DND-41 (cell line): Measurements from ENCODE around the gene ELMOD3.

Experiments used
- ATAC-seq: fragments of 200-7000 bp; cut with Tn5 transposase; 3 replicates; pipeline ENCODE4 v1.9.1; 2021; ENCODE audit warnings: low read depth; ENCODE audit not compliant: insufficient read depth
- DNase-seq: peaks from one replicate; pipeline ENCODE4 v3.0.0-alpha.2; 2020
- H2AFZ ChIP-seq: 2 replicates; pipeline ENCODE4 v1.6.0; 2012; ENCODE audit warnings: low read depth, low read length
- H3K27ac ChIP-seq: 2 replicates; pipeline ENCODE4 v1.5.1; 2012; ENCODE audit warnings: low read length, inconsistent platforms
- H3K27me3 ChIP-seq: fragments of 200-600 bp; sonication (generic); 2 replicates; pipeline ENCODE4 v1.6.0; 2012; ENCODE audit warnings: low read length, mild to moderate bottlenecking, inconsistent platforms; ENCODE audit not compliant: insufficient read depth, poor library complexity
- H3K36me3 ChIP-seq: 2 replicates; pipeline ENCODE4 v1.5.1; 2012; ENCODE audit warnings: low read length, inconsistent platforms; ENCODE audit not compliant: insufficient read depth
- H3K4me1 ChIP-seq: 2 replicates; pipeline ENCODE4 v1.5.1; 2012; ENCODE audit warnings: mild to moderate bottlenecking, low read length; ENCODE audit not compliant: insufficient read depth
- H3K4me2 ChIP-seq: 2 replicates; pipeline ENCODE4 v1.6.0; 2012; ENCODE audit warnings: mild to moderate bottlenecking, moderate library complexity, low read length, inconsistent platforms; ENCODE audit not compliant: insufficient read depth
- H3K4me3 ChIP-seq, 2 experiments: fragments of 200-600 bp in 1 of 2; shearing (Covaris generic) in 1 of 2; 2 replicates each; pipeline ENCODE4 v1.5.1; 2012 to 2016; ENCODE audit warnings: inconsistent platforms in 2 of 2, low read length in 2 of 2, mild to moderate bottlenecking in 2 of 2, low read depth in 1 of 2, moderate library complexity in 1 of 2
- H3K79me2 ChIP-seq: 2 replicates; pipeline ENCODE4 v1.6.0; 2012; ENCODE audit warnings: low read length, inconsistent platforms; ENCODE audit not compliant: insufficient read depth
- H3K9ac ChIP-seq: 2 replicates; pipeline ENCODE4 v1.6.0; 2012; ENCODE audit warnings: low read depth, mild to moderate bottlenecking, inconsistent platforms, low read length, moderate library complexity
- H3K9me3 ChIP-seq: 2 replicates; pipeline ENCODE4 v1.5.1; 2012; ENCODE audit warnings: low read length, moderate library complexity, mild to moderate bottlenecking, inconsistent platforms; ENCODE audit not compliant: insufficient read depth, severe bottlenecking
- H4K20me1 ChIP-seq: 2 replicates; pipeline ENCODE4 v1.6.0; 2012; ENCODE audit warnings: low read length; ENCODE audit not compliant: insufficient read depth
- EZH2 ChIP-seq: IDR thresholded peaks from 3 replicates; pipeline ENCODE4 v1.6.1; 2012; ENCODE audit warnings: borderline replicate concordance, low read depth, mild to moderate bottlenecking, moderate library complexity, low read length, inconsistent platforms; ENCODE audit not compliant: severe bottlenecking
- TF ChIP-seq, protein P1 (sequence below): IDR thresholded peaks from 2 replicates; pipeline ENCODE4 v1.5.1; 2012; ENCODE audit warnings: borderline replicate concordance, low read length, moderate library complexity, mild to moderate bottlenecking; ENCODE audit not compliant: poor library complexity, severe bottlenecking; ENCODE audit errors: extremely low read depth

The ELMOD3 gene

DNA sequence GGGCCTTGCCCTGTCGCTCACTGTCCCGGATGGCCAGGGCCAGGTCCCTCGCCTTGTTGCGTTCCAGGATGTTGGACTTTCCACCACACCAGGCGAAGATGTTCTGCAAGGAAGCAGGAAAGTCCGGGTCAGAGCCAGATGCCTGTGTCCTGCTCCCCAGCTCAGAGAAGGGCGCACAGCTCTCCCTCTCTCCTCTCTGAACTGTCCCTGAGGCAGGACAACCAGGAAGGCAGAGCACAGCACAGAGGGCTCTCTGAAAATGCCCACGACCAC, 44.5 kb downstream of the ELMOD3 start:
- Histone ChIP-seq H2AFZ (no peak overlapping the region), H3K27me3 (no peaks in the 10 kb centered on the region), H3K36me3 (peaks cover 79% of the 10 kb centered on the region), H3K4me1 (peaks cover 4% of the 10 kb centered on the region), H3K27ac (peak overlapping the region; percentile 30; the same call in 1 of the 2 replicates), H3K9ac (no peak overlapping the region), H3K9me3 (peaks cover 2% of the 10 kb centered on the region), H4K20me1 (no peaks in the 10 kb centered on the region), H3K79me2 (peaks cover 32% of the 10 kb centered on the region), H3K4me2 (no peak overlapping the region), H3K4me3 (no peak overlapping the region)
- TF ChIP-seq, protein P1, sequence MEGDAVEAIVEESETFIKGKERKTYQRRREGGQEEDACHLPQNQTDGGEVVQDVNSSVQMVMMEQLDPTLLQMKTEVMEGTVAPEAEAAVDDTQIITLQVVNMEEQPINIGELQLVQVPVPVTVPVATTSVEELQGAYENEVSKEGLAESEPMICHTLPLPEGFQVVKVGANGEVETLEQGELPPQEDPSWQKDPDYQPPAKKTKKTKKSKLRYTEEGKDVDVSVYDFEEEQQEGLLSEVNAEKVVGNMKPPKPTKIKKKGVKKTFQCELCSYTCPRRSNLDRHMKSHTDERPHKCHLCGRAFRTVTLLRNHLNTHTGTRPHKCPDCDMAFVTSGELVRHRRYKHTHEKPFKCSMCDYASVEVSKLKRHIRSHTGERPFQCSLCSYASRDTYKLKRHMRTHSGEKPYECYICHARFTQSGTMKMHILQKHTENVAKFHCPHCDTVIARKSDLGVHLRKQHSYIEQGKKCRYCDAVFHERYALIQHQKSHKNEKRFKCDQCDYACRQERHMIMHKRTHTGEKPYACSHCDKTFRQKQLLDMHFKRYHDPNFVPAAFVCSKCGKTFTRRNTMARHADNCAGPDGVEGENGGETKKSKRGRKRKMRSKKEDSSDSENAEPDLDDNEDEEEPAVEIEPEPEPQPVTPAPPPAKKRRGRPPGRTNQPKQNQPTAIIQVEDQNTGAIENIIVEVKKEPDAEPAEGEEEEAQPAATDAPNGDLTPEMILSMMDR, result no peak
- no peak for TF ChIP-seq EZH2
- no peak for ATAC-seq
- no peak for DNase-seq

DNA sequence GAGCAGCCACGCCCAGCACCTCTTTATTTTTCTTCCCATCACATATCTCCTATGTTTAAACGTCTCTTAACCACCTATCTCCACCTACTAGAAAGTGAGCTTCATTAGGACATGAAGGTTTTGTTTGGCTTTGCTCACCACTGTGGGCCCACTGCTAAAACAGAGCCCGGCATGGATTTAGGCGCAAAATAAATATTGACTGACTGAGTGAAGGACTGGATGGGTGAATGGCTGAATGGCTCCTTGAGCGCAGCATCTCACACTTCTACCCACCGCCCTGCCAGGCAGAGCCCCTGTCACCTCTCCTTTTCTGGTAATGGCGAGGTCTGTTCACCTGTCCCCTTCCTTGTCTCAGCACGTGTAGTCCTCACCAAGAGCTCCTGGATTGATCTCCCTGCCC, 45.5 kb downstream of the ELMOD3 start:
- H3K36me3 ChIP-seq, result peaks cover 70% of the 10 kb centered on the region
- H3K9ac ChIP-seq, result no peak overlapping the region

DNA sequence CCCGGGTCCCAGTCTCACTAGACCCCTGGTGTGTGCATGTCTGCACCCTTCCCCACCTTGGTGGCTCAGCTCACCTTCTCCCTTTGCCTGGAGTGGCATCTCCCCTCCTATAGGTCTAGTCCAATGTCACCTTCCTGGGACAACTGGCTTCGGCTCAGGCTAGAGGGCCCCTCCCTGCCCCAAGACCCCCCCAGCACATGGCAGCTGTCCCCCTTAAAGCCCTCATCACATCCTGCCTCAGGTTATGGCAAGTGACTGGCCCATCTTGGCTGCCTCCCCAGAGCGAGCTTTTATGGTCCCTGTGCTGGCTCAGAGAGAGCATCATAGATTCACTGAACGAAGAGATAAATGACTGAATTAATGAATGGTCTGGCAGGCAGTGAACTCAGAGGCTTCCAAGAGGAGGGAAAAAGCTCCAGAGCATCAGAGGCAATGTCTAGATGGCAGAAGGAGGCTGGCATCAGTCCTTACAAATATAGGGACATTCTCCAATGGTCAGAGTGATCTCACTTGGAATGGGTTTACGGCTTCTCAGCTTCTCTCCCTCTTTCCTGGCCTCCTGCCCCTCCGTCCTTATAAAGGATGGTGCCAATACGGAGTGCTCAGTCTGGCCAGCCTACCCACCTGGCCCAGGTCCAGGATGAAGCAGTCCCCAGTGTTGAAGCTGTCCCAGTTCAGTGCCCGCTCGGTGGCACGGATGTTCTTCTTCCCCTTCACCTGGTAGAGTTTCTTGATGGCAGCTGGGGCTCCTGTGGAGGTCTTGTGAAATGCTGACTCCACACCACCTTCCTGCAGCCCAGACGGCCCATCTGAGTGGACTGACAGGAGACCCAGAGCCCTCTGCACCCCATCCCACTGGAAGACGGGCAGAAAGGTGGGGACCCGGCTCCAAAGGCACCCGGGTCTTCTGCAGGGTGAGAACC, 46.2 kb downstream of the ELMOD3 start:
- H3K79me2 ChIP-seq, result peaks cover 39% of the 10 kb centered on the region
- H3K36me3 ChIP-seq, result peaks cover 62% of the 10 kb centered on the region
- H3K4me1 ChIP-seq, result peaks cover 20% of the 10 kb centered on the region
- H3K9me3 ChIP-seq, result peaks cover 2% of the 10 kb centered on the region
- no peak for DNase-seq
- no peak overlapping the region for H3K4me3 ChIP-seq
- H3K27ac ChIP-seq, result peak overlapping the region; percentile 59; the same call in 1 of the 2 replicates
- no peak overlapping the region for H2AFZ ChIP-seq
- no peak for ATAC-seq
- H3K4me2 ChIP-seq, result no peak overlapping the region
- H3K27me3 ChIP-seq, result no peaks in the 10 kb centered on the region
- no peaks in the 10 kb centered on the region for H4K20me1 ChIP-seq
- TF ChIP-seq, protein P1, result no peak
- TF ChIP-seq EZH2, result no peak
- H3K9ac ChIP-seq, result no peak overlapping the region

More for the DNA sequence above, 45.5 kb downstream of the ELMOD3 start:
- ATAC-seq (no peak), DNase-seq (no peak)
- H3K9me3 ChIP-seq, result peaks cover 2% of the 10 kb centered on the region
- H3K27ac ChIP-seq, result peak overlapping the region; percentile 54; the same call in 1 of the 2 replicates
- TF ChIP-seq, protein P1, result no peak
- no peak for TF ChIP-seq EZH2
- H3K4me2 ChIP-seq, result no peak overlapping the region
- no peak overlapping the region for H3K4me3 ChIP-seq
- H4K20me1 ChIP-seq, result no peaks in the 10 kb centered on the region
- H2AFZ ChIP-seq, result no peak overlapping the region
- H3K27me3 ChIP-seq, result no peaks in the 10 kb centered on the region
- peaks cover 39% of the 10 kb centered on the region for H3K79me2 ChIP-seq
- peaks cover 12% of the 10 kb centered on the region for H3K4me1 ChIP-seq
